Measurements from ENCODE around the gene KRABD2.
A peak's percentile ranks its signal among the peaks of the same experiment; 100 is the strongest.
"Not testable (repeated sequence)": the region's sequence is repeated elsewhere in the genome, so short reads cannot be mapped to it uniquely, and the experiment has no call there.

The KRABD2 gene

GRCh38 chr17:8375738-8376259, 705 bp downstream of the KRABD2 start:
- H4K8ac ChIP-seq (ENCODE audit: low read length), result peak overlapping the region; percentile 97
- H3K9me3 ChIP-seq (ENCODE audit: control insufficient read depth, low read length), result no peaks in the 10 kb centered on the region
- H3K9ac ChIP-seq (ENCODE audit: low read length), result peak overlapping the region; percentile 93
- H4K91ac ChIP-seq (ENCODE audit: low read length), result peak overlapping the region; percentile 96
- peak overlapping the region; percentile 28 to 37 for H3K18ac ChIP-seq (ENCODE audit: low read depth in 1 of 2, low read length in 2 of 2)
- no peak overlapping the region for H2BK120ac ChIP-seq (ENCODE audit: low read depth, low read length)
- H3K4ac ChIP-seq (ENCODE audit: low read depth in 1 of 2, low read length in 2 of 2), result peak overlapping the region; percentile 73 to 100
- DNase-seq, result no peak
- 79% methylated on average over 18 of the region's 18 CpGs for WGBS
- H3K4me2 ChIP-seq (ENCODE audit: low read length, poor library complexity, severe bottlenecking), result peak overlapping the region; percentile 61
- peak overlapping the region; percentile 95 for H2AK5ac ChIP-seq (ENCODE audit: low read length, severe bottlenecking)
- no peak overlapping the region for H2BK15ac ChIP-seq (ENCODE audit: low read depth, poor library complexity, severe bottlenecking)
- no peak overlapping the region for H3K14ac ChIP-seq (ENCODE audit: low read length in 2 of 2)
- peaks cover 11% of the 10 kb centered on the region for H3K79me1 ChIP-seq (replicated peaks; ENCODE audit: low read length, poor library complexity, severe bottlenecking)
- no peak overlapping the region for H3K23ac ChIP-seq (ENCODE audit: low read length in 2 of 2)
- H2BK12ac ChIP-seq (ENCODE audit: low read length in 2 of 2), result peak overlapping the region in 1 of 2 experiments; percentile 82
- H3K27me3 ChIP-seq (ENCODE audit: control insufficient read depth in 1 of 2, insufficient read depth in 1 of 2, low read length in 2 of 2), result no peaks in the 10 kb centered on the region
- peak overlapping the region; percentile 12 to 93 for H3K4me3 ChIP-seq (ENCODE audit: insufficient read depth in 1 of 2, low read depth in 1 of 2, low read length in 2 of 2)
- peaks cover 12 to 52% of the 10 kb centered on the region in 2 experiments for H3K36me3 ChIP-seq (ENCODE audit: control insufficient read depth in 1 of 2, insufficient read depth in 2 of 2, low read depth in 1 of 2, low read length in 2 of 2)
- peak overlapping the region; percentile 91 for H2AFZ ChIP-seq (ENCODE audit: low read depth, low read length)
- peaks cover 10% of the 10 kb centered on the region for H3K4me1 ChIP-seq (ENCODE audit: control insufficient read depth, insufficient read depth, low read depth, low read length)
- no peak overlapping the region for H2BK5ac ChIP-seq (ENCODE audit: low read depth, low read length, poor library complexity, severe bottlenecking)
- H3K27ac ChIP-seq (ENCODE audit: low read length, poor library complexity, severe bottlenecking), result peak overlapping the region; percentile 98

DNA sequence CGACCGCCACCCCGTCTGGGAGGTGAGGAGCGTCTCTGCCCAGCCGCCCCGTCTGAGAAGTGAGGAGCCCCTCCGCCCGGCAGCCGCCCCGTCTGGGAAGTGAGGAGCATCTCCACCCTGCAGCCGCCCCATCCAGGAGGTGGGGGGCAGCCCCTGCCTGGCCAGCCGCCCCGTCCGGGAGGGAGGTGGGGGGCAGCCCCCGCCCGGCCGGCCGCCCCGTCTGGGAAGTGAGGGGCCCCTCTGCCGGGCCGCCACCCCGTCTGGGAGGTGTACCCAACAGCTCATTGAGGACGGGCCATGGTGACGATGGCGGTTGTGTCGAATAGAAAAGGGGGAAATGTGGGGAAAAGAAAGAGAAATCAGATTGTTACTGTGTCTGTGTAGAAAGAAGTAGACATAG, 2.6 kb downstream of the KRABD2 start:
- not testable (repeated sequence) for DNase-seq; H3K4ac ChIP-seq (ENCODE audit: low read depth in 1 of 2, low read length in 2 of 2); H3K18ac ChIP-seq (ENCODE audit: low read depth in 1 of 2, low read length in 2 of 2); H3K27ac ChIP-seq (ENCODE audit: low read length, poor library complexity, severe bottlenecking); H4K8ac ChIP-seq (ENCODE audit: low read length); H3K27me3 ChIP-seq (ENCODE audit: control insufficient read depth in 1 of 2, insufficient read depth in 1 of 2, low read length in 2 of 2); H3K14ac ChIP-seq (ENCODE audit: low read length in 2 of 2); H3K4me3 ChIP-seq (ENCODE audit: insufficient read depth in 1 of 2, low read depth in 1 of 2, low read length in 2 of 2); H2BK12ac ChIP-seq (ENCODE audit: low read length in 2 of 2); H2BK15ac ChIP-seq (ENCODE audit: low read depth, poor library complexity, severe bottlenecking); H4K91ac ChIP-seq (ENCODE audit: low read length); H3K23ac ChIP-seq (ENCODE audit: low read length in 2 of 2); H2BK120ac ChIP-seq (ENCODE audit: low read depth, low read length); H2BK5ac ChIP-seq (ENCODE audit: low read depth, low read length, poor library complexity, severe bottlenecking); H2AFZ ChIP-seq (ENCODE audit: low read depth, low read length); H3K4me2 ChIP-seq (ENCODE audit: low read length, poor library complexity, severe bottlenecking); H3K9me3 ChIP-seq (ENCODE audit: control insufficient read depth, low read length); H3K9ac ChIP-seq (ENCODE audit: low read length); H3K4me1 ChIP-seq (ENCODE audit: control insufficient read depth, insufficient read depth, low read depth, low read length); H2AK5ac ChIP-seq (ENCODE audit: low read length, severe bottlenecking)
- H3K79me1 ChIP-seq (replicated peaks; ENCODE audit: low read length, poor library complexity, severe bottlenecking), result peaks cover 11% of the 10 kb centered on the region
- 97% methylated on average over 18 of the region's 26 CpGs for WGBS
- H3K36me3 ChIP-seq (ENCODE audit: control insufficient read depth in 1 of 2, insufficient read depth in 2 of 2, low read depth in 1 of 2, low read length in 2 of 2), result peaks cover 17 to 49% of the 10 kb centered on the region in 2 experiments

DNA sequence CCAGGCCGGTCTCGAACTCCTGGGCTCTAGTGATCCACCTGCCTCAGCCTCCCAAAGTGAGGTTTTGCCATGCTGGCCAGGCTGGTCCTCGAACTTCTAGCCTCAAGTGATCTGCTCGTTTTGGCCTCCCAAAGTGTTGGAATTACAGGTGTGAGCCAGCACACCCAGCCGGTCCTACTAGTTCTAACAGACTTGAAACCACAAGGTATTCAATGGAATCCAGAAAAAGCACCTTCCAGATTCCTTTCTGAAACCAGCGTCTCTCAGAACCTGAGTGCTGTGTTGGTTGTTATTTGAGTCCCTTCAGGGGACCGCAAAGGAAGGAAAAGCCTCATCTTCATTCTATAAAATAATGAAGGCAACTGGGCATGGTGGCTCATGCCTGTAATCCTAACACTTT, 4.1 kb downstream of the KRABD2 start:
- no peak for DNase-seq
- H3K36me3 ChIP-seq (ENCODE audit: control insufficient read depth in 1 of 2, insufficient read depth in 2 of 2, low read depth in 1 of 2, low read length in 2 of 2), result peaks cover 16 to 44% of the 10 kb centered on the region in 2 experiments
- peaks cover 10% of the 10 kb centered on the region for H3K4me1 ChIP-seq (ENCODE audit: control insufficient read depth, insufficient read depth, low read depth, low read length)
- no peak overlapping the region for H3K4me2 ChIP-seq (ENCODE audit: low read length, poor library complexity, severe bottlenecking)
- H4K91ac ChIP-seq (ENCODE audit: low read length), result no peak overlapping the region
- H2BK12ac ChIP-seq (ENCODE audit: low read length in 2 of 2), result peak overlapping the region in 1 of 2 experiments; percentile 43
- H3K4me3 ChIP-seq (ENCODE audit: insufficient read depth in 1 of 2, low read depth in 1 of 2, low read length in 2 of 2), result no peak overlapping the region
- no peak overlapping the region for H3K4ac ChIP-seq (ENCODE audit: low read depth in 1 of 2, low read length in 2 of 2)
- peak overlapping the region in 1 of 2 experiments; percentile 51 for H3K14ac ChIP-seq (ENCODE audit: low read length in 2 of 2)
- H4K8ac ChIP-seq (ENCODE audit: low read length), result no peak overlapping the region
- no peak overlapping the region for H3K9ac ChIP-seq (ENCODE audit: low read length)
- H3K18ac ChIP-seq (ENCODE audit: low read depth in 1 of 2, low read length in 2 of 2), result no peak overlapping the region
- no peak overlapping the region for H2BK5ac ChIP-seq (ENCODE audit: low read depth, low read length, poor library complexity, severe bottlenecking)
- no peaks in the 10 kb centered on the region for H3K9me3 ChIP-seq (ENCODE audit: control insufficient read depth, low read length)
- no peak overlapping the region for H2AFZ ChIP-seq (ENCODE audit: low read depth, low read length)
- no peak overlapping the region for H2BK120ac ChIP-seq (ENCODE audit: low read depth, low read length)
- peaks cover 11% of the 10 kb centered on the region for H3K79me1 ChIP-seq (replicated peaks; ENCODE audit: low read length, poor library complexity, severe bottlenecking)
- H3K27ac ChIP-seq (ENCODE audit: low read length, poor library complexity, severe bottlenecking), result no peak overlapping the region
- H2AK5ac ChIP-seq (ENCODE audit: low read length, severe bottlenecking), result peak overlapping the region; percentile 28
- no peak overlapping the region for H3K23ac ChIP-seq (ENCODE audit: low read length in 2 of 2)
- 97% methylated on average over 4 of the region's 7 CpGs for WGBS
- H3K27me3 ChIP-seq (ENCODE audit: control insufficient read depth in 1 of 2, insufficient read depth in 1 of 2, low read length in 2 of 2), result no peaks in the 10 kb centered on the region
- no peak overlapping the region for H2BK15ac ChIP-seq (ENCODE audit: low read depth, poor library complexity, severe bottlenecking)

- Histone ChIP-seq H3K4me3 (ENCODE audit: insufficient read depth in 1 of 2, low read depth in 1 of 2, low read length in 2 of 2) (no peak overlapping the region), H3K27ac (ENCODE audit: low read length, poor library complexity, severe bottlenecking) (peak overlapping the region; percentile 30), H3K79me1 (replicated peaks; ENCODE audit: low read length, poor library complexity, severe bottlenecking) (peaks cover 11% of the 10 kb centered on the region), H3K36me3 (ENCODE audit: control insufficient read depth in 1 of 2, insufficient read depth in 2 of 2, low read depth in 1 of 2, low read length in 2 of 2) (peaks cover 15 to 38% of the 10 kb centered on the region in 2 experiments), H3K14ac (ENCODE audit: low read length in 2 of 2) (no peak overlapping the region), H2BK15ac (ENCODE audit: low read depth, poor library complexity, severe bottlenecking) (no peak overlapping the region), H2BK120ac (ENCODE audit: low read depth, low read length) (no peak overlapping the region), H3K9me3 (ENCODE audit: control insufficient read depth, low read length) (no peaks in the 10 kb centered on the region), H3K23ac (ENCODE audit: low read length in 2 of 2) (no peak overlapping the region), H2BK12ac (ENCODE audit: low read length in 2 of 2) (no peak overlapping the region), H3K27me3 (ENCODE audit: control insufficient read depth in 1 of 2, insufficient read depth in 1 of 2, low read length in 2 of 2) (no peaks in the 10 kb centered on the region), H3K4me2 (ENCODE audit: low read length, poor library complexity, severe bottlenecking) (peak overlapping the region; percentile 10), H2AFZ (ENCODE audit: low read depth, low read length) (no peak overlapping the region), H2AK5ac (ENCODE audit: low read length, severe bottlenecking) (no peak overlapping the region), H2BK5ac (ENCODE audit: low read depth, low read length, poor library complexity, severe bottlenecking) (no peak overlapping the region), H3K18ac (ENCODE audit: low read depth in 1 of 2, low read length in 2 of 2) (no peak overlapping the region), H3K4me1 (ENCODE audit: control insufficient read depth, insufficient read depth, low read depth, low read length) (peaks cover 9% of the 10 kb centered on the region), H4K8ac (ENCODE audit: low read length) (no peak overlapping the region), H3K4ac (ENCODE audit: low read depth in 1 of 2, low read length in 2 of 2) (no peak overlapping the region), H3K9ac (ENCODE audit: low read length) (no peak overlapping the region), H4K91ac (ENCODE audit: low read length) (no peak overlapping the region)
- no peak for DNase-seq
- 51% methylated on average over 4 of the region's 4 CpGs for WGBS
These were observed 4.7 kb downstream of the KRABD2 start for GRCh38 chr17:8371786-8372185.
